GM10266 (cell line): ENCODE data around the gene PRPF6.

Experiments used
- DNase-seq: peaks from one replicate; pipeline ENCODE4 v3.0.0; 2012; ENCODE audit errors: extremely low spot score
- TF ChIP-seq, protein P1 (sequence below): IDR thresholded peaks from 2 replicates; pipeline ENCODE4 v1.5.1; 2012; ENCODE audit warnings: mild to moderate bottlenecking, low read depth; ENCODE audit not compliant: control insufficient read depth, insufficient read depth; ENCODE audit errors: missing control alignments

Gene PRPF6

DNA sequence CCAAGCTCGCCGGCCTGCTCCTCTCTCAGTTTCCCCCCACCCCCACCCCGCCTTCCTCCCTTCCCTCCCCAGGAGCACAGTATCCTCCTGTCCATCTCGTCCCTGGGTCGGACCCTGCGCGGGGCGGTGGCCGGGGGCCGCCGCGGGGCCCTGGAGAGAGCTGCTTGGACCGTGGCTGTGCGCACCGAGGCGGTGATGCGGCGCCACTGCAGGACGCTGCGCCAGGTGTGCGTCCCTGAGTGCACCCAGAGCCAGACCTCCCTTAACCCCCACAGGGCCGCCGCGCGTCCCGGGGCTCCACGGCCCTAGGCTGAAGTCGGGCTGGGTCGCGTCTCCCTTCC lies 57.3 kb downstream of the PRPF6 start:
- no peak for DNase-seq
- TF ChIP-seq, protein P1, sequence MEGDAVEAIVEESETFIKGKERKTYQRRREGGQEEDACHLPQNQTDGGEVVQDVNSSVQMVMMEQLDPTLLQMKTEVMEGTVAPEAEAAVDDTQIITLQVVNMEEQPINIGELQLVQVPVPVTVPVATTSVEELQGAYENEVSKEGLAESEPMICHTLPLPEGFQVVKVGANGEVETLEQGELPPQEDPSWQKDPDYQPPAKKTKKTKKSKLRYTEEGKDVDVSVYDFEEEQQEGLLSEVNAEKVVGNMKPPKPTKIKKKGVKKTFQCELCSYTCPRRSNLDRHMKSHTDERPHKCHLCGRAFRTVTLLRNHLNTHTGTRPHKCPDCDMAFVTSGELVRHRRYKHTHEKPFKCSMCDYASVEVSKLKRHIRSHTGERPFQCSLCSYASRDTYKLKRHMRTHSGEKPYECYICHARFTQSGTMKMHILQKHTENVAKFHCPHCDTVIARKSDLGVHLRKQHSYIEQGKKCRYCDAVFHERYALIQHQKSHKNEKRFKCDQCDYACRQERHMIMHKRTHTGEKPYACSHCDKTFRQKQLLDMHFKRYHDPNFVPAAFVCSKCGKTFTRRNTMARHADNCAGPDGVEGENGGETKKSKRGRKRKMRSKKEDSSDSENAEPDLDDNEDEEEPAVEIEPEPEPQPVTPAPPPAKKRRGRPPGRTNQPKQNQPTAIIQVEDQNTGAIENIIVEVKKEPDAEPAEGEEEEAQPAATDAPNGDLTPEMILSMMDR, result peak; percentile 23

- DNase-seq, result peak; percentile 93
- TF ChIP-seq, protein P1, result peak; percentile 89
Observed at GRCh38 chr20:64038565-64039292, 57.8 kb downstream of the PRPF6 start.

- TF ChIP-seq, protein P1, result no peak
- DNase-seq, result no peak
Observed at GRCh38 chr20:64039293-64040160, 58.6 kb downstream of the PRPF6 start.

GRCh38 chr20:64040231-64041039 lies 59.5 kb downstream of the PRPF6 start:
- TF ChIP-seq, protein P1, result no peak
- DNase-seq, result no peak

DNA sequence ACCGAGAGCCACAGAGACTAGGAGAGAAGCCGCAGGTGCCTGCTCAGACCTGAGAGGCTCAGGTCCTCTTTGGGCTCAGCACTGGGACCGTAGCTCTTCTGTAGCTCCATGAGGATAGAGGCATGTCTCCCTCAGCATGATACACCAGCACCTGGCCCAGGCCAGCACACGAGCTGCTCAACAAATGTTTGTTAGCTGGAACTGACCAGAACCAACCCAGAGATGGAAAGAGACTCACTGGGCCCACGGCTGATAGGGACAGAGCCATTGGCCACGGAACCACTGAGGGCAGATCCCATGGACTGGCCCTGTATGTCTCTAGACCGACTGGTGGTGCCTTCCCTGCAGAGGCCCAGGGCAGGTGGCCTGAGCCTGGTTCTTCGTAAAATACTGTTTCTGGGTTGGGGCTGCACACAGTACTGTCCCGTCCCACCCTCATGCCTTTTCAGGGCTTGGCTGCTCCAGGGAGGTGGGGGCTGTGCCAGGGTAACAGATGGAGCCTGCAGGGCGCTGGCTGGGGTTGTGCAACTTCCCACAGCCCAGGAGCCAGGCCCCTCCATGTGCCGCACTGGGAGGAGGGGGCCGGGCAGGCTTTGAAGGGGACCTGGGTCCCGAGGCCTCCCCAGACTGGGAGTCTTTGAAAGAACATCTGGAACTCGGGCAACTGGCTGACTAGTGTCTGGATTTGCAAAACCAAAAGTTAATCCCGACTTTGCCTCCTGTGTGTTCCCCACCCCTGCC lies 60.3 kb downstream of the PRPF6 start:
- TF ChIP-seq, protein P1, result no peak

GRCh38 chr20:64041781-64042053 lies 60.8 kb downstream of the PRPF6 start:
- TF ChIP-seq, protein P1, result no peak
- DNase-seq, result no peak

More for the DNA sequence above, 60.3 kb downstream of the PRPF6 start:
- DNase-seq, result no peak
